SK-N-SH (cell line): Measurements from ENCODE around the gene MRPL36. TPM values are rescaled to one million over a fixed set of nuclear protein-coding genes. Genes with fewer than 3 reads are reported as not detected.

Source experiments
- CTCF ChIA-PET: fragments of 300-600, 350-600 bp; formaldehyde crosslinking; extraction: SDS; loops from one replicate; lab custom pipeline; 2021; lab: Yijun Ruan, JAX
- POLR2A ChIA-PET: fragments of 350-600 bp; sonication (Branson Sonifier 250); formaldehyde crosslinking; extraction: SDS; loops from one replicate; lab custom pipeline; 2020; ENCODE audit warnings: antibody characterized with exemption, inconsistent platforms; lab: Yijun Ruan, JAX
- DNase-seq: peaks from one replicate; pipeline ENCODE4 v3.0.0; 2012
- H2AFZ ChIP-seq: fragments of 200-600 bp; sonication (generic); 2 replicates; pipeline ENCODE4 v1.8.1; 2016; ENCODE audit warnings: antibody characterized with exemption, mild to moderate bottlenecking, low read depth
- H3F3A ChIP-seq: fragments of 200-600 bp; sonication (generic); replicated peaks from 2 replicates; pipeline ENCODE3; 2016; ENCODE audit warnings: antibody characterized with exemption, mild to moderate bottlenecking; ENCODE audit not compliant: insufficient read depth
- H3K27ac ChIP-seq, 2 experiments: fragments of 200-500 bp in 1 of 2; fragments of 200-600 bp in 1 of 2; sonication (Bioruptor generic) in 1 of 2; sonication (generic), shearing (Covaris generic) in 1 of 2; 2 replicates each; pipeline versions ENCODE4 v1.5.1 to v1.6.1; 2014 to 2016; ENCODE audit warnings: low read depth in 2 of 2, inconsistent platforms in 1 of 2, low read length in 1 of 2, mild to moderate bottlenecking in 1 of 2, mixed read lengths in 1 of 2
- H3K27me3 ChIP-seq: fragments of 200-600 bp; sonication (generic), shearing (Covaris generic); 2 replicates; pipeline ENCODE4 v1.6.1; 2016; ENCODE audit warnings: mixed run types; ENCODE audit not compliant: insufficient read depth
- H3K36me3 ChIP-seq, 2 experiments: fragments of 200-500 bp in 1 of 2; fragments of 200-600 bp in 1 of 2; sonication (Bioruptor generic) in 1 of 2; sonication (generic) in 1 of 2; replicated peaks in 1 of 2; 2 replicates each; pipeline versions ENCODE3 to v1.5.1; 2014 to 2016; ENCODE audit warnings: low read length in 1 of 2, mild to moderate bottlenecking in 1 of 2; ENCODE audit not compliant: insufficient read depth in 2 of 2, control insufficient read depth in 1 of 2
- H3K4me1 ChIP-seq, 2 experiments: fragments of 200-500 bp in 1 of 2; fragments of 200-600 bp in 1 of 2; sonication (Bioruptor generic) in 1 of 2; sonication (generic), shearing (Covaris generic) in 1 of 2; 2 replicates each; pipeline versions ENCODE4 v1.5.1 to v1.6.1; 2014 to 2016; ENCODE audit warnings: low read depth in 1 of 2, low read length in 1 of 2, mixed run types in 1 of 2; ENCODE audit not compliant: insufficient read depth in 2 of 2, control insufficient read depth in 1 of 2
- H3K4me2 ChIP-seq: fragments of 200-600 bp; sonication (generic), shearing (Covaris generic); 2 replicates; pipeline ENCODE4 v1.6.1; 2017; ENCODE audit warnings: mixed run types
- H3K4me3 ChIP-seq, 2 experiments: fragments of 200-500 bp in 1 of 2; fragments of 200-600 bp in 1 of 2; sonication (Bioruptor generic) in 1 of 2; sonication (generic), shearing (Covaris generic) in 1 of 2; 2 replicates each; pipeline versions ENCODE4 v1.5.1 to v1.8.1; 2014 to 2016; ENCODE audit warnings: low read depth in 2 of 2, inconsistent platforms in 1 of 2, low read length in 1 of 2, mild to moderate bottlenecking in 1 of 2, mixed read lengths in 1 of 2, moderate library complexity in 1 of 2
- H3K79me2 ChIP-seq: fragments of 200-600 bp; sonication (generic); 2 replicates; pipeline ENCODE4 v1.8.1; 2017; ENCODE audit warnings: mild to moderate bottlenecking; ENCODE audit not compliant: insufficient read depth
- H3K9ac ChIP-seq: fragments of 200-600 bp; sonication (generic); 2 replicates; pipeline ENCODE4 v1.6.1; 2017; ENCODE audit warnings: mixed run types
- H3K9me2 ChIP-seq: fragments of 200-600 bp; sonication (generic); 2 replicates; pipeline ENCODE4 v1.6.1; 2017; ENCODE audit warnings: mixed run types
- H3K9me3 ChIP-seq: fragments of 200-600 bp; sonication (generic); 2 replicates; pipeline ENCODE4 v1.6.1; 2017; ENCODE audit warnings: mixed run types, mild to moderate bottlenecking, moderate library complexity
- H4K20me1 ChIP-seq: fragments of 200-600 bp; sonication (generic); 2 replicates; pipeline ENCODE4 v1.6.1; 2017; ENCODE audit warnings: mild to moderate bottlenecking, mixed run types; ENCODE audit not compliant: insufficient read depth
- ELF1 ChIP-seq: IDR thresholded peaks from 2 replicates; pipeline ENCODE4 v1.4.0; 2012
- REST ChIP-seq: IDR thresholded peaks from 2 replicates; pipeline ENCODE4 v1.6.1; 2012; ENCODE audit warnings: mild to moderate bottlenecking, low read depth, low read length, moderate library complexity
- RFX5 ChIP-seq: IDR thresholded peaks from 2 replicates; pipeline ENCODE4 v1.6.1; 2012; ENCODE audit warnings: mild to moderate bottlenecking, improper control_type of control experiment, low read length
- RXRA ChIP-seq: IDR thresholded peaks from 2 replicates; pipeline ENCODE4 v1.4.0; 2012; ENCODE audit warnings: low read depth, mild to moderate bottlenecking, borderline replicate concordance
- SMC3 ChIP-seq: IDR thresholded peaks from 2 replicates; pipeline ENCODE4 v1.6.1; 2012; ENCODE audit warnings: low read depth, low read length, improper control_type of control experiment
- USF1 ChIP-seq: IDR thresholded peaks from 2 replicates; pipeline ENCODE4 v1.4.0; 2012; ENCODE audit warnings: low read depth, borderline replicate concordance
- YY1 ChIP-seq: IDR thresholded peaks from 2 replicates; pipeline ENCODE4 v1.4.0; 2012; ENCODE audit warnings: low read depth, mild to moderate bottlenecking
- ZBTB33 ChIP-seq: IDR thresholded peaks from 2 replicates; pipeline ENCODE4 v1.4.0; 2012; ENCODE audit warnings: low read depth, borderline replicate concordance
- WGBS: methylation state at CpG from one replicate; pipeline ENCODE4 v1.1.6; 2017; ENCODE audit warnings: low lambda C conversion rate; 5-methylcytosine and 5-hydroxymethylcytosine counted together
- polyA plus RNA-seq, 3 experiments: library from polyadenylated mRNA; depleted of rRNA; stranded (reverse); fragments of >200 nt; gene quantifications; 2 replicates each; pipeline ENCODE4 v1.2.3, GENCODE V29; 2012

MRPL36 gene
- polyA plus RNA-seq, 1 of the 3 experiments (the other 2 are of a cell fraction) = 78.4 TPM

- Histone ChIP-seq H3K9ac (no peak overlapping the region), H4K20me1 (no peaks in the 10 kb centered on the region), H3K27ac (no peak overlapping the region), H3K9me3 (no peaks in the 10 kb centered on the region), H3F3A (no peaks in the 10 kb centered on the region), H3K36me3 (no peaks in the 10 kb centered on the region), H3K79me2 (no peaks in the 10 kb centered on the region), H3K9me2 (no peaks in the 10 kb centered on the region), H2AFZ (no peak overlapping the region), H3K27me3 (peaks cover 69% of the 10 kb centered on the region), H3K4me2 (no peak overlapping the region), H3K4me1 (no peaks in the 10 kb centered on the region), H3K4me3 (no peak overlapping the region)
- TF ChIP-seq ELF1 (no peak), YY1 (no peak), REST (no peak), SMC3 (no peak), ZBTB33 (no peak), RXRA (no peak), USF1 (no peak), RFX5 (no peak)
- no peak for DNase-seq
- ChIA-PET CTCF (no interaction called here), POLR2A (no interaction called here)
- 44% methylated on average over 15 of the region's 32 CpGs for WGBS
Measured at GRCh38 chr5:1779021-1779680, 20.5 kb downstream of the MRPL36 start.
